ENCODE data around the gene AGAP3. TPM values are rescaled to one million over a fixed set of nuclear protein-coding genes. Genes with fewer than 3 reads are reported as not detected.
A peak's percentile ranks its signal among the peaks of the same experiment; 100 is the strongest.

Gene AGAP3
- total RNA-seq, 1 donor from 2014 or later, result 156 TPM

GRCh38 chr7:151100921-151101320, 14.6 kb downstream of the AGAP3 start:
- H3K4me3 Mint-ChIP-seq (ENCODE audit: unreplicated experiment), result no peak overlapping the region
- peaks cover 19% of the 10 kb centered on the region for H3K4me1 Mint-ChIP-seq (ENCODE audit: low read depth, unreplicated experiment)
- no peak for TF ChIP-seq EZH2 (IDR thresholded peaks at IDR 0.05; ENCODE audit: insufficient read depth, low read length)
- TF ChIP-seq, protein P1, sequence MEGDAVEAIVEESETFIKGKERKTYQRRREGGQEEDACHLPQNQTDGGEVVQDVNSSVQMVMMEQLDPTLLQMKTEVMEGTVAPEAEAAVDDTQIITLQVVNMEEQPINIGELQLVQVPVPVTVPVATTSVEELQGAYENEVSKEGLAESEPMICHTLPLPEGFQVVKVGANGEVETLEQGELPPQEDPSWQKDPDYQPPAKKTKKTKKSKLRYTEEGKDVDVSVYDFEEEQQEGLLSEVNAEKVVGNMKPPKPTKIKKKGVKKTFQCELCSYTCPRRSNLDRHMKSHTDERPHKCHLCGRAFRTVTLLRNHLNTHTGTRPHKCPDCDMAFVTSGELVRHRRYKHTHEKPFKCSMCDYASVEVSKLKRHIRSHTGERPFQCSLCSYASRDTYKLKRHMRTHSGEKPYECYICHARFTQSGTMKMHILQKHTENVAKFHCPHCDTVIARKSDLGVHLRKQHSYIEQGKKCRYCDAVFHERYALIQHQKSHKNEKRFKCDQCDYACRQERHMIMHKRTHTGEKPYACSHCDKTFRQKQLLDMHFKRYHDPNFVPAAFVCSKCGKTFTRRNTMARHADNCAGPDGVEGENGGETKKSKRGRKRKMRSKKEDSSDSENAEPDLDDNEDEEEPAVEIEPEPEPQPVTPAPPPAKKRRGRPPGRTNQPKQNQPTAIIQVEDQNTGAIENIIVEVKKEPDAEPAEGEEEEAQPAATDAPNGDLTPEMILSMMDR (IDR thresholded peaks at IDR 0.05; ENCODE audit: insufficient read depth, low read depth, low read length), result no peak

GRCh38 chr7:151101621-151102396, 15.5 kb downstream of the AGAP3 start:
- Histone ChIP-seq H3K27me3 (ENCODE audit: insufficient read depth, low read length) (no peaks in the 10 kb centered on the region), H4K20me1 (ENCODE audit: insufficient read depth, low read length) (peaks cover 90% of the 10 kb centered on the region), H2AFZ (ENCODE audit: low read depth, low read length) (no peak overlapping the region), H3K4me1 (ENCODE audit: insufficient read depth, low read length) (peaks cover 12% of the 10 kb centered on the region), H3K79me2 (ENCODE audit: insufficient read depth, low read length) (peaks cover 71% of the 10 kb centered on the region), H3K27ac (ENCODE audit: low read depth, low read length) (no peak overlapping the region), H3K4me3 (ENCODE audit: insufficient read depth, low read depth, low read length) (no peak overlapping the region), H3K36me3 (ENCODE audit: insufficient read depth, low read length) (no peaks in the 10 kb centered on the region), H3K9me3 (ENCODE audit: insufficient read depth, low read depth, low read length) (no peaks in the 10 kb centered on the region), H3K4me2 (ENCODE audit: low read length) (no peak overlapping the region), H3K9ac (ENCODE audit: low read length) (no peak overlapping the region)
- H3K27ac Mint-ChIP-seq (ENCODE audit: unreplicated experiment), result no peak overlapping the region
- TF ChIP-seq, protein P1 (IDR thresholded peaks at IDR 0.05; ENCODE audit: insufficient read depth, low read depth, low read length), result no peak
- TF ChIP-seq EZH2 (IDR thresholded peaks at IDR 0.05; ENCODE audit: insufficient read depth, low read length), result no peak
- FAIRE-seq (no peak), DNase-seq (ENCODE audit: low read depth) (no peak)
- H3K9me3 Mint-ChIP-seq (ENCODE audit: unreplicated experiment), result no peaks in the 10 kb centered on the region
- no peak overlapping the region for H3K4me3 Mint-ChIP-seq (ENCODE audit: unreplicated experiment)
- H3K36me3 Mint-ChIP-seq (ENCODE audit: low read depth, unreplicated experiment), result peaks cover 4% of the 10 kb centered on the region
- H3K27me3 Mint-ChIP-seq (ENCODE audit: low read depth, unreplicated experiment), result no peaks in the 10 kb centered on the region
- H3K4me1 Mint-ChIP-seq (ENCODE audit: low read depth, unreplicated experiment), result peaks cover 15% of the 10 kb centered on the region

More at GRCh38 chr7:151100921-151101320, 14.6 kb downstream of the AGAP3 start:
- Histone ChIP-seq H3K79me2 (ENCODE audit: insufficient read depth, low read length) (peaks cover 72% of the 10 kb centered on the region), H3K9me3 (ENCODE audit: insufficient read depth, low read depth, low read length) (no peaks in the 10 kb centered on the region), H2AFZ (ENCODE audit: low read depth, low read length) (no peak overlapping the region), H3K27ac (ENCODE audit: low read depth, low read length) (no peak overlapping the region), H3K4me1 (ENCODE audit: insufficient read depth, low read length) (peaks cover 15% of the 10 kb centered on the region), H4K20me1 (ENCODE audit: insufficient read depth, low read length) (peaks cover 89% of the 10 kb centered on the region), H3K4me2 (ENCODE audit: low read length) (no peak overlapping the region), H3K27me3 (ENCODE audit: insufficient read depth, low read length) (no peaks in the 10 kb centered on the region), H3K4me3 (ENCODE audit: insufficient read depth, low read depth, low read length) (no peak overlapping the region), H3K36me3 (ENCODE audit: insufficient read depth, low read length) (no peaks in the 10 kb centered on the region), H3K9ac (ENCODE audit: low read length) (no peak overlapping the region)
- Mint-ChIP-seq H3K27ac (ENCODE audit: unreplicated experiment) (no peak overlapping the region), H3K27me3 (ENCODE audit: low read depth, unreplicated experiment) (no peaks in the 10 kb centered on the region), H3K9me3 (ENCODE audit: unreplicated experiment) (no peaks in the 10 kb centered on the region), H3K36me3 (ENCODE audit: low read depth, unreplicated experiment) (peaks cover 4% of the 10 kb centered on the region)
- no peak for DNase-seq (ENCODE audit: low read depth)
- FAIRE-seq, result no peak

GRCh38 chr7:151102991-151103390, 16.7 kb downstream of the AGAP3 start:
- no peaks in the 10 kb centered on the region for H3K9me3 Mint-ChIP-seq (ENCODE audit: unreplicated experiment)
- Histone ChIP-seq H4K20me1 (ENCODE audit: insufficient read depth, low read length) (peaks cover 88% of the 10 kb centered on the region), H3K4me1 (ENCODE audit: insufficient read depth, low read length) (peaks cover 12% of the 10 kb centered on the region), H3K9me3 (ENCODE audit: insufficient read depth, low read depth, low read length) (no peaks in the 10 kb centered on the region), H3K4me2 (ENCODE audit: low read length) (no peak overlapping the region), H3K27me3 (ENCODE audit: insufficient read depth, low read length) (no peaks in the 10 kb centered on the region), H3K27ac (ENCODE audit: low read depth, low read length) (no peak overlapping the region), H3K9ac (ENCODE audit: low read length) (no peak overlapping the region), H3K79me2 (ENCODE audit: insufficient read depth, low read length) (peaks cover 67% of the 10 kb centered on the region), H2AFZ (ENCODE audit: low read depth, low read length) (no peak overlapping the region), H3K4me3 (ENCODE audit: insufficient read depth, low read depth, low read length) (no peak overlapping the region), H3K36me3 (ENCODE audit: insufficient read depth, low read length) (no peaks in the 10 kb centered on the region)
- peaks cover 17% of the 10 kb centered on the region for H3K4me1 Mint-ChIP-seq (ENCODE audit: low read depth, unreplicated experiment)
- TF ChIP-seq, protein P1 (IDR thresholded peaks at IDR 0.05; ENCODE audit: insufficient read depth, low read depth, low read length), result no peak
- no peak for TF ChIP-seq EZH2 (IDR thresholded peaks at IDR 0.05; ENCODE audit: insufficient read depth, low read length)
- H3K27ac Mint-ChIP-seq (ENCODE audit: unreplicated experiment), result peak overlapping the region; percentile 28
- no peak for FAIRE-seq
- DNase-seq (ENCODE audit: low read depth), result no peak
- H3K4me3 Mint-ChIP-seq (ENCODE audit: unreplicated experiment), result no peak overlapping the region
- H3K27me3 Mint-ChIP-seq (ENCODE audit: low read depth, unreplicated experiment), result no peaks in the 10 kb centered on the region
- peaks cover 3% of the 10 kb centered on the region for H3K36me3 Mint-ChIP-seq (ENCODE audit: low read depth, unreplicated experiment)

Measured in astrocyte (in vitro differentiated cells and primary cell).